Endometrium (tissue), 2 donors: ENCODE data around the gene LEMD1.
A peak's percentile ranks its signal among the peaks of the same experiment; 100 is the strongest.

Source experiments
- FAIRE-seq: peaks from 2 replicates; lab custom pipeline; 2012; peaks lifted over from hg19 to GRCh38; lab: Jason Lieb, UNC
- donor health status: control.
- donor health status: control.

Gene LEMD1, protein sequence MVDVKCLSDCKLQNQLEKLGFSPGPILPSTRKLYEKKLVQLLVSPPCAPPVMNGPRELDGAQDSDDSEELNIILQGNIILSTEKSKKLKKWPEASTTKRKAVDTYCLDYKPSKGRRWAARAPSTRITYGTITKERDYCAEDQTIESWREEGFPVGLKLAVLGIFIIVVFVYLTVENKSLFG

DNA sequence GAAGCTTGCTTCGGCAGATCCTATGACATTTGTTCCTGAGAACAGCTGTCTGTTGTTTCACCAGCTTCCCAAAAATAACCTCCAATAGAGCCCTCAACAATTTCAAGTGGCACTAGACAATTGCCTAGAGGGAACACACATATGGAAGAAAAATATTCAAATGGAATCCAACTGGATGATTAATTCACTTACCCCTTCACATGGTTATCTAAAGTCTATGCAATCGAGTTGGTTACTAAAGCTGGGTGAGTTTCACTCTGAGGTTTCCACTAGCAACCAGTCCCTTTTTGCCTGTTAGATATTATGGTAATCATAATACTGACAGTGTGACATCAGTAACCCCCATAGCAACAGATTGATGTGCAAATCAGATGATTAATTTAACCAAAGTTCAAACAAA is at the start of gene LEMD1:
LEMD1 (minus strand) TSS at position 259 of the 400 bp plus-strand sequence. CDS start 1,520 bp downstream, outside the sequence.
- FAIRE-seq = no peak

DNA sequence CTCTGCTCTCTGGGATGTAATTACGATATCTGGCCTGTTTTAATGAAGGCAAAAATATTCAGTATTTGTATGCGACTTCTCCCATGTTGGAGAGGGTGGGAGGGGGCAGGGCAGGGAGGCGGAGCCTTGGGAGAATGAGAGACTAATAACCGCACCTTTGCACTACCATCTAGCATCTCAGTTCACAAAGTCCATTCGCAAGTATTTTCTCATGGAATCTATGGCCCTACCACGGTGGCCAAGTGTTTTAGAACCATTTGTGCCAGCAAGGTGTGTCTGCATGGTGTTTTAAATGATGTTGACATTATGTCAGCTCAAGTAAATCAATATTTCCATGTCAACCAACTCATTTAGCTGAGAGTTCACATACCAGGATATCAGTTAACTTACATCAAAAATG is 48.3 kb upstream of the LEMD1 start:
- no peak for FAIRE-seq

DNA sequence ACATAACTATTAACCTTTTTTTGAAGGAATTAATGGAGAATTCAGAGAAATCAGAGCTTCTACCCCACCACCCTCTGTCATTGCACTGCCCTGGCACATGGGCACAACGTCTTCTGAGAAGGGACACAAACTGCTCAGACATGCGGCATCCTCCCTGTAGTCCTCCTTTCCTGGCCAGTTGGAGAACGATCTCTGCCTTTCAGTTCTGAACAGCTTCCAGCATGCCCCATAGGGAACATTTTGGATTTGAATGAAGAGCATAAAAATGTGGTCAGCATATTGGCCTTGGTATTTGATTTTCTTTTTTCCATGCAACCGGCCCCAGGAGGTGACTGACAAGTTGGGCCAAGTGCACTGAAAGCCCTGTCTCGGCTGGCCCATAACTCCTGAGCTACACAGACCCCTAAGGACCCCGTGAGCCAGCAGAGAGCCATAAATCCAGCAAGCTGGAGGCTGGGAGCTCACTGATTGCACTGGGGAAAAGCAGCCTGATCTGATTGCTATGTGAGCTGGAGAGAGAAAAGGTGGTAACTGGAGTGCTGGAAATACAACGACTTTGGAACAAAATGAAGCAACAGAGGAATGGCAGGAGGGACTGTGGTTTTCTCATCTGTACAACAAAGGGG is 44.9 kb upstream of the LEMD1 start:
- no peak for FAIRE-seq

DNA sequence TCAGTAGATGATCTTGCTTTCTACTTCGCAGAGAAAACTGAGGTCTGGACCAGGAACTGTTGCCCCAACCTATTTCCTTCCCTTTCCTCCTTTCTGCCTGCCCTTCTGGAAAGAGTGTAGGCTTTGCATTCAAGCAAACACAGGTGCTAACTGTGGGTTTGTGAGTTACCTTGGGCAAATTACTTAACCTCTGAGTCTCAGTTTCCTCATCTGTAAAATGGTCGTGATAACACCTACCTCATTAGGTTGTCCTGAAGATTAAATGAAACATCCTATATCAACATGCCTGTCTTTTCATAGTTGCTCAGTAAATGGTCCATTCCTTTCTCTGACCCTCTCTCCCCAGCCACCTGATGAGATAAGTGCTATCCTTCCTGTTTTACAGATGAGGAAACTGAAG is 43.5 kb upstream of the LEMD1 start:
- FAIRE-seq = no peak

DNA sequence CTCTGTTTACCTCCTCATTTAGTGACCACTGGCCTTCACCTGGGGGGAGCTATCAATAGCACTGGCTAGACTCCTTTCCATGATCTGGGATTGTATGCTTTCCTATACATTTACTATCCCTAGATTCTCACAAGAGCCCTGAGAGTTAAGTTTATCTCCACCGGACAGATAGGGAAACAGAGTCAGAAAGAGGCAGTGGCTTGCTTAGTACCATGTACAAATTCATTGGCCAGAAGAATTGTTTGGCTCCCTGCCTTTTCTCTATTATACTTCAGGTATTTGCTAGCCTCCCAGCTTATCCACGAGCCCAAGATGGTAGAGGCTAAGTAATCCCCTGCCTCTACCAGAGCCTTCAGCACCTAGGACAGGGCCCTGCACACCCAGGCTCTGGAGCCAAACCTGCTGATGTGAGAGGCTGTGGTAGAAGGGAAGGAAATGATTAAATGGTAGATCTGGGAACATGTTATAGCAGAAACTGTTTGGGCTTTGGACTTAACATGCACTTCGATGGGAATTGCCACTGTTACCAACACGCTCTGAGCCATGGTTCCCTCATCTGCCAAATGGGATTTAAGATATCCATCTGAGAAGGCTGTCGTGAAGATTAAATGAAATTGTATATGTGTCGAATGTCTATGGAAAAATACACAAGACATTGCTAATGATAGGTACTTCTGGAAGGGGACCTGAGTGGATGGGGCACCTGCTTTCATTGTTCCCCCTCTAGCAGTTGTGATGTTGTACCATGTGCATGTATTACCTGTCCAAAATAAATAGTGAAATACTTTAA is 37.1 kb upstream of the LEMD1 start:
- FAIRE-seq = peak; percentile 23

DNA sequence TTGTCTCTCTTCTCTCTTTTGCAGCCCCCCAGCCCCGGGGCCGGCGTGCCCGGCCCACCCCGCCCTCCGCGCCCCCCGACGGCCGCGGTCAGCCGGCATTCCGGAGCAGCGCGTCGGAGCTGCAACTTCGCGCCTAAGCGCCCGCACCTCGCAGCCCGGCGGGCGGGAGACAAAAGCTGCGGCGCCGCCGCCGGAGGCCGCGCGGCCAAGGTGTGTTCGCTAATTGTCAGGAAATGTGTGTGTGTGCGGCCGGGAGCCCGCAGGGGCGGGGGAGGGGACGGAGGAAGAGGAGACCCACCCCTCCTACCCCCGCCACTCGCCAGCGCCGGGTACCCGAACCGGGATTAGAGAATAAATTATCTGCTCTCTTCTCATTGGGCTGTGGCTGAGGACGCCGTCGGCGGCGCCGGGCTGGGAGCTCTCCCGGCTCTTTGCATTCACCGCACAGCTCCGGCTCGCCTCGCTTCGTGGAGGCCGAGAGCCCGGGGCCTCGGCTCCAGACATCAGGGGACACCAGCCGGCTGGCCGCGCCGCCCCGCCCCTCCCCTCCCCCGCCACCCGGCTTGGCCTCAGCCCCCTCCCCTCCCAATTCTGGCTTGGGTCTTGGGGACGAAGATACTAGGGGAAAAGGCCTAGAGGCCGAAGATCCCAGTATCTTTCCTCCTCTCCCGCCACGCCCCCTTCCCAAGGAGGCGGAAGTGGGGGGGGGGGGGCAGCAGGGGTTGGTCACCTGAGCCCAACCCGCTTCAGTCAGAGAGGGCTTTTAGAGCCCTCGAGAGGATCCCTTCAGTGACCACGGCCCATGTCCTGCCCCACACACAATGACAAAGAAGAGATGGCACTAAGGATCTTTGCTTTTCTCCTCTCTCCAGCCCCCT is 35.3 kb upstream of the LEMD1 start:
- FAIRE-seq = no peak

DNA sequence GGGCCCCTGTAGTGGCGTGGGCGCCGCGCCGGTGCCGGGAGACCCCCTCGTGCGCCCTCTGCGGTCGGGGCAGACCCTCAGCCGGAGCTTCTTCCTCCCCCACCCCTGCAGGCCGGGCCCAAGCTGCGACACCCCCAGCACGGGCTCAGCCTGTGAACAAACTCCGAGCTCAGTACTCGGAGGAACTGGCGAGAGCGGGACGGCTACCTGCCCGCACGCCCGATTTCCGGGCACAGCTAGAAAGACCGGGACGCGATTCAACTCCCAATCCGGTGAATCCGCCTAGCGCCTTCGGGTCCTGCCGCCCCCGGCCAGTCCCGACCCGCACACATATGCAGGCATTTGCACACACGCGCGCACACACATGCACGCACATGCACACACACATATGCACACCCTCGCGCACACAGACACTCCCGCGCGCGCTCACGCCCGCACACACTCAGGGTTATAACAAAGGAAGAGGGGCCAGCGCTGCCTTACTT is 34.6 kb upstream of the LEMD1 start:
- no peak for FAIRE-seq

DNA sequence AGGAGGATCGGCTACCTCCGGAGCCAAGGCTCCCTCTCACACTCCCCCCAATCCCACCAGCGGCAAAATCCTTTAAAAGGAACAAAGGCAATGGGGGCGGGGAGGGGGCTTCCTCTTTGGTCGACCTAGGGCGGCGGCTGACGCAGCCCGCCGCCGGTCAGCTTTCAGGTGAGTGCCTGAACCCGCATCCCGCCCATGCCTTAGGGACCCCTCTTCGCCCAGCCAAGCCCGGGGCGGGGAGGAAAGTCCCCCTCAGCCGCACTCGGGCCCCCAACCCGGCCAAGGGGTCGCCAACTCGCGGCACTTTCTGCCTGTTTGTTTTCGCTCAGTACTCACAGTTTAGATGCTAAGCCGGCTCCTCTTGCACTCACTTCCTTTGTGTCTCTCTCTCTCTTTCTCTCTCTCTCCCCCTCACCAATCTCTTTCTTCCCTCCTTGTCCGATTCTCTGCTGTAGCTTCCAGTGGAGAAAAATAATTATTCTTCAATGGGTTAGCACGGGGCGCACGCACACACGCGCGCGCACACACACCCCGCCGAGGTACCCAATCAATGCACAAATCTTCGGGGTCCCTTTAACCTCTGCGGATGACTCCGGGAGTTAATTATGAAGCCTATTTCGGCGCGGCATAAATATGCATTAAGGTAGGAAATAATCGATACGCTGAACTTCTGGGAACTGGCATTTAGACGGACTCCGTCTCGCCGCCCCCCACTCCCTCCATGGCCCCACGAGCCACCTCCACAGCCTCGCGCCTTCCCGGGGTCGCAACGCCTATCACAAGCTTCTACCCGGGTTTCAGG is 33.9 kb upstream of the LEMD1 start, which contains the start of gene BLACAT1:
BLACAT1 (minus strand) TSS at position 465 of the 802 bp plus-strand sequence.
- FAIRE-seq = no peak

DNA sequence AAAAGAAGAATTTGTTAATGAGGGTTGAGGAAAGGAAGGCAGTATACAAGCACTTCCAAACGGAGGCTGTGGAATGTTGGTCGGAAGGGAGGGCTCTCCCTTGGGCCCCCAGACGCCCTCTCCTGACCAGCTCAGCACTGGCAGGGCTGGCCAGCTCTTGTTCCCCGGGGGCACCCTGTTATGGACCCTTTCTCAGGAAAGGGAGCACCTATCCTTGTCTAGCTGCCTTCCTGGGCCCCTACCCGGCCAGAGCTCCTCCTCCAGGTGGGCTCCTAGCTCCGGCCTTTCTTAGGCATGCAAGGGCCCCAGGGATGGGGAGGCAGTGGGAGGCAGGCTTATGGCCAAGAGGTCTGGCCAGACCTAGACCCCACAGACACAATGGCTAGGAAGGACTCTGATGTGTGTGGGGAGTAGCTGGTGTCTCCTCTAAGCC is 33.1 kb upstream of the LEMD1 start:
- no peak for FAIRE-seq

DNA sequence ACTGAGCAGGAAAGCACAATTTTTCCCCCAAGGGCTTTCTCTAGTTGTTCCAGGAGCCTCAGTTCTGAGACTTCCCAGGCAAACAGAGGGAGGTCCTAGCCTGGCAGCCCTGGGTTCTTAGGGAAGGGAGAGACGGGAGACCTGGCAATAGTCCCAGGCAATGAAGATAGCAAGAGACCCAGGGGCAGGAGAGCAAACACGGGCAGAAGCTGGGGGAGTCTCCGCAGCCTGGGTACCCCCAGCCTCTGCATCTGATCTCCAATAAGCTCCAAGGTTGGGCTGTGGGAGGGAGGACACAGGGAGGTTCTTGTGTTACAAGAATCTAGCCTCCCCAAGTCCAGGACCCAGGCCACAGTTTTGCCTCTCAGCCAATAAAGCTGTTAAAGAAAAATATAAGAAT is 31.6 kb upstream of the LEMD1 start:
- FAIRE-seq = no peak

DNA sequence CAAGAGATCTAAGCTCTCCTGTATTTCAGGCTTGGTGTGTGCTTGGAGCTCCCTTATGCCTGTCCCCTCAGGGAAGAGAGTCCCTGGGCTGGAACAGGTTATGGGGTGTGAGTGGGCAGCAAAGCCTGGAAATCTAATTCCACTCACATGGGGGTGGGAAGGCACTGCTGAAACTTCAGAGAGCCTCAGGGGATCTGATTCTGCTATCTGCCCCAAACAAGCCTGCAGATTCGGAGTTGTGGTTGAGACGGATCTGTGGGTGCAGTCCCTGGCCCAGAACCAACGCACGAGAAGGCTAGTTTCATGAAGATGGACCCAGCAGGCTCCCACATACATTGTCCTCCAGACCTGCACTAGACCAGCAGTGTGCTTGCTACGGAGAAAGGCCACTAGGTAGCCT is 31.1 kb upstream of the LEMD1 start:
- no peak for FAIRE-seq

DNA sequence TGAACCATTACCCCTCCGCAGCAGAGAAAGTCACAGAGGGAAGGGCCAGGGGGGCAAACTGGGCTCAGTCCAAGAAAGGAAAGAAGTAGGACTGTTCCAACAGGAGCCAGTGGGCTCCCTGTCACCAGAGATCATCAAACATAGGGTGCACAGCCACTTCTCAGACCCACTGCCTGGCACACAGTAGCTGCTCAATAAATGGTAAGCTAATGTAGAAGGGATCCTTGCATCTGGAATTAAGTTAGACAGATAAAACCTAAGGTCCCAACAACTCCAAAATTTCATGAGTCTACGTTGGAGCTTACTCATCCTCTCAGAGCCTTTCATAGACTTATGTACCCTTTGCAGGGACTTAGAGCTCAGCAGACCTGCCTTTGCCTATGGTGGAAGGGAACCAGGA is 30.5 kb upstream of the LEMD1 start:
- no peak for FAIRE-seq

DNA sequence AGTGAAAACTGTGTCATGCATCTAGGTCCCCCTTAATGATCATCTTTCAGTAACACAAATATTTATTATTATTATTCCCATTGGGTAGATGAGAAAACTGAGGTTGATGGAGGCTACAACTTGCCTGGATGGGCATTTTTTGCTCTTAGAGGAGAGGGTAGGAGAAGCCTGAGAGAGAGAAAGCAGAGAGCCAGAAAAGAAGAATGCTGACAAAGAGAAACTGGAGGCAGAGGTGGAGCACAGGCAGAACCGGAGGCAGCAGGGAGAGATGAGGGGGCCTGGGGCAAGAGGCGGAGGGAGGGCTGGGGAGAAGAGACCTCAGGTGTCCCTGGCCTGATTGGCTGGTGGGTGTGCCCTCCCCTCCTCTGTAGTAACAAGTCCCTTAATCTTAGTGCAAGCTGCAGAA is 29.9 kb upstream of the LEMD1 start:
- no peak for FAIRE-seq

DNA sequence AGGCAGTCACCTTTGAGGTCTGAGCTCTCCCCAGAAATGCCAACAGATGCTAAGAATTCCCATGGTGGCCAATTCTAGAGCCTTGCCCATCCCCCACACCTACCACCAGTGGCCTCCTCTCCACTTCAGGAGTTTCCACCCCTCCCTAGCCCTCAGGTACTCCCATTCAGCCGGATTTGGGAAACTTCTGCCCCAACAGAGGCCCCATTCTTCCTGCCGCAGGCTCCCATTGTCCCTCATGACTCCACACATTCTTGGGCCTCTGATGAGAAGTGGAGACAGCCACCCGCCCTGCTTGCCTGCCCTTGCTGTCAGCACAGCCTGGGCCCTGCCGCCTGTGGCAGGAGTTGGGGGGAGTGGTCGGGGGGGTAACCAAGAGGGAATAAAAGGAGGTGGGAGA is 29.3 kb upstream of the LEMD1 start:
- no peak for FAIRE-seq

DNA sequence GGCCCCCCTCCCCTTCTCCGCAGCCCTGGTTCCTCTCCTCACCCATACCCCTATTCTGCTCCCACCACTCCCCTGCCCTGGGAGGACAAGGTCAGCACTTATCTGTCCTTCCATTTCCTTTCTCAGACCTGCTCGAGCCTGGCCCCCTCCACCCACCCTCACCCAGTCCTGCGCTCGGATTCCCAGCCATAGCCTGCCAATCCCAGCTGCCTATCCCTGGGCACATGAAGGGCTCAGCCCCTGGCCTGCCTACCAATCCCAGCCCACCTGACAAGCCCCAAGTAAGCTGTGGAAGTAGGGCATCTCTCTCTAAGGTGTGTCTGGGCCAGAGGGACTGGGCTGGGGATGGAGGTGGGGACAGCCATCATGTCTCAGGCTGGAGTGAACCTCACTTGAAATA is 28.6 kb upstream of the LEMD1 start:
- no peak for FAIRE-seq

DNA sequence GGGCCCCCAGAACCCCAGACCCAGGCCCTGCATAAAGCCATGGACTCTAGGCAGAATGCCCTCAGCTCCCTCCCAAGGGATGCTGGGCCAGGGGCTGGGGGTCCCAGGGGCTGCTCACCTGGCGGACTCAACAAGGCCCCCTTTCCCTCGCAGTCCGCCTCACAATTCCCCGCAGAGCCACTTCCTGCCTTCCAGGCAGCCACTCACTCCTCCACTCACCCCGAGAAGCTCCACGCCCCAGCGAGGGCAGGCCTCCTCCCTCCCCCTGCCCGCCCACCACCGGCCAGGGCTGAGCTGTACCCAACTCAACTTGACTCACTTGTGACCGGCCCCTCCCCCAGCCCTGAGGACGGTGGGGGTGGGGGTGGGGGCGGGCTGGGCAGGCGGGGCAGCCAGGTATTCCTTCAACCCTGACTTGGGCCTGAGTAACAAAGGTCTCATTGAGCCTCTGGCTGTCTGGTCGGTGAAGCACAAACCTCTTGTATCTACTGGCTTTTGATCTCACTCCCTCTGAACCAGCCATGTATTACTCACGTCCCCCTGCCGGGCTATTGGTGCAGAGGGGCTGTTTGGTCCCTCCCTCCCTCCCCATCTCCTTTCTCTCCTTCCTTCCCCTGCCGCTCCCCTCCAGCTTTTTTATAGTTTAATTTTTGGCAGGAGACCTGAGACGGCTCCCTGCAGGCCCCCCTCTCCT is 28.0 kb upstream of the LEMD1 start:
- no peak for FAIRE-seq

DNA sequence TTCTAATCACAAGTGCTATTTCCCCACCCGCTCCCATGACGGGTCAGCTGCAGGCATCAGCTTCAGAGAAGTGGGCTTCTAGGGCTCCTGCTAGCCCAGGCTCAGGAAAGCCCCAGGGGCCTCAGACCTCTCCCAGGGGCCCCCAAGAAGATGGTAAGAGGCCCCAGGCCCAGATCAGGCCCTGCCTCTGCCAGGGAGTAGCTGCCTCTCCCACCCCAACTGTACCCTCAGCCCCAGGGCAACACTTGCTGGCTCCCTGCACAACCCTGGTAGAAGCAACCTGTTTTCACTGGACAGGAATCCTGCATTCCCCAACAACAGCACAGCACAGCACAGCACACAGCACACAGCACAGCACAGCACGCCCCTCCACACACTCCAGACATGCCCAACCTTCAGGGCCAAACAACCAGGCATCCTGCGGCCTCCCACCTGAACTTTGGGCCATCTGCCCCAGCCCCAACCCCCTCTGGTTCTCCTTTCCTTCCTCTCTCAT is 27.4 kb upstream of the LEMD1 start:
- no peak for FAIRE-seq

DNA sequence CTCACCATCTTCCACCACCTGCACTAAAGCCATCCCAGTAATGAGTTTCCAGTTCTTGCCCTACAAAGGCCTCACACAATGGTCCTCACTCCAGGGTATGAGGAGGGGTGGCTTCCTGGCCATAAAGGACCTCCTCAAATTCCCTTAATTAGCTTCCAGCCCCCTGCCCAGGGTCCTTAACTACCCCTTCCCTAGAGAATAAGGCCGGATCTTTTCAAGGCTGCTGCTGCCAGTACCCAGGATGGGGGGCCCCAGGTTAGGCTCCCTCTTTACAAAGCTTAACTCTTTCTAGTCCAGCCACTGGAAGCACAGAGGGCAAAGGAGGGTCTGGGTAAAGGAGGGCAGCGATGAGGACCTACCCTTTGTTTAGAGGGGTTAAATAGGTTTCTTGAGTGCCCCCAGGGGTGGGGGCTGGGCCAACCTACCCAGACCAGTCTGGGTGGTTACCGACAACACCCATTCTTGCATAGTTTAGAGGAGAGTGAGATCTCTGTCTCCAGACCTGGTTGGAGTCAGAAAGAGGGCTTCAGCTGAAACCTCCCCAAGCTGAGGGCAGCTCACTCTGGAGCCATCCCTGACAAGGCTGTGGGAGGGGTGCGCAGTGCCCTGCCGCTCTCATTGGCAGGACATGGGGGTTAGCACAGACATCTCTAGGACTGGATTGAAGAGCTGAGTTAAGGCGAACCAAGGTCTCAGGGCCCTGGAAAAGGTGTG is 26.8 kb upstream of the LEMD1 start:
- FAIRE-seq = no peak

DNA sequence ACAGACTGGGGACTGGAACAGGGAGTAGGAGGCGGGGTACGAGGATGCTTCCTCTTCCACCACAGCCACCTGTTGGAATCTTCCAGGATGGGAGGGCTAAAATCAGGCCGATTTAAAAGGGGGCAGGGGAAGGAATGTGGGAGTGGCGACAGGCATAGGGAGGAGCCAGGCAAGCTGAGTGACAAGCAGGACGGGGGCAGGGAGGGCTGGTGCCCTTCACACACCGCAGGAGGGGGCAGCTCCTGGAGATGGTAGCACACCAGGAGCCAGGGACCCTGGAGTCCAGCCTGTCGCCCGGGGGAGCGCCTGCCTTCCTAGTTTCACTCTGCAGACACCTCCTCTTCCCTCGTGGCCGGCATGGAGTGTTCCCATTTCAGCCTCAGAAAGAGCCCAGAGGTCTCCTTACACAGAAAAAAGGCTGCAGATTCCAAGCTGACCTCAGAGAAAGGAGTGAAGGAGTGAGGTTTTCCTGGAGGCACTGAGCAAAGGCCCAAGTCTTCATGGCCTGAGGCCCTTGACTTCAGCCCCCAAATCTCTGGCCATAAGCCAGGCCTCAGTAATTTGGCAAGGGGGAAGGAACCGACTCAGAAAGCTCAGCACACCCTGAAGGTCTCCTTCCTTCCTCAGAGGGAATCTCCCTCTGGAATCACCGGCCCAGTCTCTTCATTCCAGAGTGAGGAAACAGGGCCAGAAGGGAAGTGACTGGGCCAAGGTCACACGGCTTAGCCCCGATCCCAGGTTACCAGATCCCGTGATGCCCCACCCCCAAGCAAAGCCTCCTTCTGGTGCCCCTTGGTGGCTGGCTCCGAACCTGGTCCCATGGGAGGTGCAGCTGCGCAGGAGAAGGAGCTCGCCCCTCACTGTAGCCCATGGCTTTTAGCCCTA is 25.8 kb upstream of the LEMD1 start:
- FAIRE-seq = no peak
